C4-2B (cell line): Measurements from ENCODE around the gene TAOK1.

Experiments used
- H3K27ac ChIP-seq: fragments of 450-650 bp; 2 replicates; pipeline ENCODE4 v1.5.1; 2017
- ZFX ChIP-seq: fragments of 450-650 bp; IDR thresholded peaks from 2 replicates; pipeline ENCODE4 v1.6.1; 2017
- TF ChIP-seq, protein P1 (sequence below): fragments of 450-650 bp; conservative IDR thresholded peaks from 2 replicates; pipeline ENCODE4 v1.5.1; 2017; ENCODE audit warnings: mild to moderate bottlenecking

TAOK1 gene

GRCh38 chr17:29567554-29568330, 177.6 kb downstream of the TAOK1 start:
- no peak for TF ChIP-seq ZFX
- TF ChIP-seq, protein P1, sequence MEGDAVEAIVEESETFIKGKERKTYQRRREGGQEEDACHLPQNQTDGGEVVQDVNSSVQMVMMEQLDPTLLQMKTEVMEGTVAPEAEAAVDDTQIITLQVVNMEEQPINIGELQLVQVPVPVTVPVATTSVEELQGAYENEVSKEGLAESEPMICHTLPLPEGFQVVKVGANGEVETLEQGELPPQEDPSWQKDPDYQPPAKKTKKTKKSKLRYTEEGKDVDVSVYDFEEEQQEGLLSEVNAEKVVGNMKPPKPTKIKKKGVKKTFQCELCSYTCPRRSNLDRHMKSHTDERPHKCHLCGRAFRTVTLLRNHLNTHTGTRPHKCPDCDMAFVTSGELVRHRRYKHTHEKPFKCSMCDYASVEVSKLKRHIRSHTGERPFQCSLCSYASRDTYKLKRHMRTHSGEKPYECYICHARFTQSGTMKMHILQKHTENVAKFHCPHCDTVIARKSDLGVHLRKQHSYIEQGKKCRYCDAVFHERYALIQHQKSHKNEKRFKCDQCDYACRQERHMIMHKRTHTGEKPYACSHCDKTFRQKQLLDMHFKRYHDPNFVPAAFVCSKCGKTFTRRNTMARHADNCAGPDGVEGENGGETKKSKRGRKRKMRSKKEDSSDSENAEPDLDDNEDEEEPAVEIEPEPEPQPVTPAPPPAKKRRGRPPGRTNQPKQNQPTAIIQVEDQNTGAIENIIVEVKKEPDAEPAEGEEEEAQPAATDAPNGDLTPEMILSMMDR: peak; percentile 58
- H3K27ac ChIP-seq: peak overlapping the region; percentile 73

DNA sequence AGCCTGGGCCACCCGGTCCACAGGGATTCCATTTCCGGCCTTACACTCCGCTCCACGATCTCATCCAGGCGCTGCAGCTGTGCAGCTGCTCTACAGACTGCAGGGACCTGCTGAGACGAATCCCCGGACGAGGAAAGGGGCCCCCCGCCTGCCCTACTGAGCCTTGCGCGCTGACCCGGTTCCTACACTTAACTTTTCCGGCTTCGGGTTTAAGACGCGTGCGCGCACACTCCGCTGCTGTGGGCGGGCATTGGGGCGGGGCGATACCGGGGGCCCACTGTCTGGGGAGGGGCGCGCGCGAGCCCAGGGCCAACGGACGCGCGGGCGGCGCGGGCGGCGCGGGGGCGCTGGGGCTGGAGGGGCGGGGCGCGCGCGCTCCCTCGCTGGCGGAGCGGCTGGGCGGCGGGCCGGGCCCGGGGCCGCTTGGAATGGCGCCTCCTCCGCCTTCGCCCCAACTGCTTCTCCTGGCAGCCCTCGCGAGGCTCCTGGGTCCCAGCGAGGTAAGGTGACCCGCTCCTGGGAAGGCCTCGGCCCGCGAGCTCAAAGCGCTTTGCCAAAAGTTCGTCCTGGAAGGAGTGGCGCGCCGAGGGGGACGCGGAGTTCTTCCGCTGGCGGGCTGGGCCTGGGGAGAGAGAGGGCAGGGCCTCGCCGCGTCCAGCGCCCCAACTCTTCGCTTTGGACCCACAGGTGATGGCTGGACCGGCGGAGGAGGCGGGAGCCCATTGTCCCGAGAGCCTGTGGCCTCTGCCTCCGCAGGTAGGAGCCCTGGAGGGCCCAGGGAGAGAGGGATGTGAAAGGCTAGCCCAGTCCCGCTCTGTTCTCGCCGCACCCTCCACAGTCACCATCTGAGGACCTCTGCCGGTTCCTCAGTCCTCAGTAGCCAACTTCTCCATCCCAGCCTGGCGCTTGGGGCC, 178.4 kb downstream of the TAOK1 start, which contains the start of gene TP53I13:
TSS of gene TP53I13 (plus strand) at position 371 of the 914 bp plus-strand sequence. CDS start at position 429, 58 bp downstream.
- TF ChIP-seq, protein P1: no peak
- TF ChIP-seq ZFX: peak; percentile 80; the same call in 1 of the 2 replicates
- H3K27ac ChIP-seq: peak within 1 kb of the TSS; percentile 73

- H3K27ac ChIP-seq: peak overlapping the region; percentile 73
- TF ChIP-seq, protein P1: no peak
- TF ChIP-seq ZFX: no peak
Measured at GRCh38 chr17:29569245-29569950, 179.2 kb downstream of the TAOK1 start.

DNA sequence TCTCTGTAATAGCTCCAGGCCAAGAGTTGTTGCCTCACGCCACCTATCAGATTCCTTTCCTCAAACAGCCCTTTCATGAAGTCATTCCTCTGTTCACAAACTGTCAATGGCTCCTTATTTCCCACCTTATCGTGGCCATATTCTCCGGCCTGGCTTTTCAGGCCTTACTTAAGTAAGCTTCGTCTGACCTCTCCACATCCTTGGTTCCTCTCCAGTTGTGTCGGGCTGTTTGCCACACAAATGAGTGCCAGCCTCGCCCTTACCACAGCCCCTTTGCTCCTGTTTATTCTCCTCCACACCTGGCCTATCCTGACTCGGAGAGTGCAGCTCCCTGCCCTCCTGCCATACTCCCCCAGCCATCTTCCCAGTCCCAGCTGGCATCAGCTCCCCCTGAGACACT, 180.4 kb downstream of the TAOK1 start:
- H3K27ac ChIP-seq: no peak overlapping the region
- no peak for TF ChIP-seq ZFX
- TF ChIP-seq, protein P1: no peak

GRCh38 chr17:29571486-29571882, 181.3 kb downstream of the TAOK1 start:
- H3K27ac ChIP-seq: no peak overlapping the region
- TF ChIP-seq, protein P1: no peak
- TF ChIP-seq ZFX: no peak

DNA sequence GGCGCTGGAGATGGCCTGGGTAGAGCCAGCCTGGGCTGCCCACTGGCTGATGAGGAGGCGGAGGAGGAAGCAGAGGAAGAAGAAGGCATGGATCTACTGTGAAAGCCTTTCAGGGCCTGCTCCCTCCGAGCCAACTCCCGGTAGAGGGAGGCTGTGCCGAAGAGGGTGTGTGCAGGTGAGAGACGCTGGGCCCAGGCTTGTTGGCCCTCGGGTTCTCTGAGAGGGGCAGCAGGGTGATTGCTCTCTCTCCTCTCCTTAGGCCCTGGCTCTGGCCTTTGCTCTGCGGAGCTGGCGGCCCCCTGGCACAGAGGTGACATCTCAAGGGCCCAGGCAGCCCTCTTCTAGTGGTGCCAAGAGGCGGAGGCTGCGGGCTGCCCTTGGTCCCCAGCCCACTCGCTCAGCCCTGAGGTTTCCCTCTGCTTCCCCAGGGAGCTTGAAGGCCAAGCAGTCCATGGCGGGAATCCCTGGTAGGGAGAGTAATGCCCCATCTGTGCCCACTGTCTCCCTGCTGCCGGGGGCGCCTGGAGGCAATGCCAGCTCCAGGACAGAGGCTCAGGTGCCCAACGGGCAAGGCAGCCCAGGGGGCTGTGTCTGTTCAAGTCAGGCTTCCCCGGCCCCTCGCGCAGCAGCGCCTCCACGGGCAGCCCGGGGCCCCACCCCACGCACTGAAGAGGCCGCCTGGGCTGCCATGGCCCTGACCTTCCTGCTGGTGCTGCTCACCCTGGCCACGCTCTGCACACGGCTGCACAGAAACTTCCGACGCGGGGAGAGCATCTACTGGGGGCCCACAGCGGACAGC, 181.9 kb downstream of the TAOK1 start:
- no peak overlapping the region for H3K27ac ChIP-seq

More for the DNA sequence above, 181.9 kb downstream of the TAOK1 start:
- TF ChIP-seq ZFX: no peak
- TF ChIP-seq, protein P1: no peak
